OCI-LY7 (cell line): ENCODE results near the gene RARA.

ENCODE experiments used
- EZH2phosphoT487 ChIP-seq: fragments of 200-600 bp; sonication (generic); IDR thresholded peaks from 2 replicates; pipeline ENCODE4 v1.6.1; 2018; ENCODE audit warnings: low read depth, borderline replicate concordance, mild to moderate bottlenecking, mixed run types, antibody characterized with exemption, low read length, moderate library complexity, mixed read lengths
- TF ChIP-seq, protein P1 (sequence below): fragments of 200-600 bp; sonication (generic); conservative IDR thresholded peaks from 2 replicates; pipeline ENCODE4 v1.5.1; 2014; ENCODE audit warnings: mild to moderate bottlenecking, antibody characterized with exemption, low read length, moderate library complexity, mixed read lengths

- TF ChIP-seq, protein P1, sequence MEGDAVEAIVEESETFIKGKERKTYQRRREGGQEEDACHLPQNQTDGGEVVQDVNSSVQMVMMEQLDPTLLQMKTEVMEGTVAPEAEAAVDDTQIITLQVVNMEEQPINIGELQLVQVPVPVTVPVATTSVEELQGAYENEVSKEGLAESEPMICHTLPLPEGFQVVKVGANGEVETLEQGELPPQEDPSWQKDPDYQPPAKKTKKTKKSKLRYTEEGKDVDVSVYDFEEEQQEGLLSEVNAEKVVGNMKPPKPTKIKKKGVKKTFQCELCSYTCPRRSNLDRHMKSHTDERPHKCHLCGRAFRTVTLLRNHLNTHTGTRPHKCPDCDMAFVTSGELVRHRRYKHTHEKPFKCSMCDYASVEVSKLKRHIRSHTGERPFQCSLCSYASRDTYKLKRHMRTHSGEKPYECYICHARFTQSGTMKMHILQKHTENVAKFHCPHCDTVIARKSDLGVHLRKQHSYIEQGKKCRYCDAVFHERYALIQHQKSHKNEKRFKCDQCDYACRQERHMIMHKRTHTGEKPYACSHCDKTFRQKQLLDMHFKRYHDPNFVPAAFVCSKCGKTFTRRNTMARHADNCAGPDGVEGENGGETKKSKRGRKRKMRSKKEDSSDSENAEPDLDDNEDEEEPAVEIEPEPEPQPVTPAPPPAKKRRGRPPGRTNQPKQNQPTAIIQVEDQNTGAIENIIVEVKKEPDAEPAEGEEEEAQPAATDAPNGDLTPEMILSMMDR: no peak
- no peak for TF ChIP-seq EZH2phosphoT487
These were observed 12.5 kb downstream of the RARA start for GRCh38 chr17:40321524-40321929.
